SU-DHL-6 (cell line): ENCODE data around the gene NOTCH4.

Experiments
- H2AFZ ChIP-seq: fragments of 200-600 bp; sonication (generic); 2 replicates; pipeline ENCODE4 v1.6.1; 2014; ENCODE audit warnings: low read depth, mild to moderate bottlenecking, moderate library complexity, mixed read lengths, antibody characterized with exemption, low read length; ENCODE audit not compliant: severe bottlenecking
- H3F3A ChIP-seq: fragments of 200-600 bp; shearing (Covaris generic); 2 replicates; pipeline ENCODE4 v1.6.0; 2016; ENCODE audit warnings: antibody characterized with exemption, mild to moderate bottlenecking; ENCODE audit not compliant: insufficient read depth
- H3K27ac ChIP-seq: fragments of 200-600 bp; sonication (generic); 2 replicates; pipeline ENCODE4 v1.5.1; 2016; ENCODE audit warnings: low read depth, mild to moderate bottlenecking, low read length, moderate library complexity, mixed read lengths
- H3K27me3 ChIP-seq: fragments of 200-600 bp; sonication (generic), shearing (Covaris generic); 2 replicates; pipeline ENCODE4 v1.6.0; 2014; ENCODE audit warnings: mild to moderate bottlenecking, low read length
- H3K36me3 ChIP-seq: fragments of 200-600 bp; sonication (generic); 2 replicates; pipeline ENCODE4 v1.6.1; 2014; ENCODE audit warnings: mild to moderate bottlenecking, low read length, mixed read lengths
- H3K4me2 ChIP-seq: fragments of 300-600, 200-600 bp; shearing (Covaris generic), sonication (generic); 2 replicates; pipeline ENCODE4 v1.6.0; 2014; ENCODE audit warnings: low read length, low read depth, mild to moderate bottlenecking; ENCODE audit not compliant: poor library complexity, severe bottlenecking
- H3K4me3 ChIP-seq: fragments of 200-600 bp; sonication (generic); 2 replicates; pipeline ENCODE4 v1.5.1; 2014; ENCODE audit warnings: antibody characterized with exemption, low read length, mild to moderate bottlenecking, mixed read lengths; ENCODE audit not compliant: insufficient read depth, poor library complexity, severe bottlenecking
- H3K79me2 ChIP-seq: fragments of 200-600 bp; sonication (generic); 2 replicates; pipeline ENCODE4 v1.6.1; 2014; ENCODE audit warnings: mild to moderate bottlenecking, low read length, moderate library complexity; ENCODE audit not compliant: insufficient read depth
- H3K9ac ChIP-seq: fragments of 200-600 bp; sonication (generic); 2 replicates; pipeline ENCODE4 v1.7.0; 2014; ENCODE audit warnings: mild to moderate bottlenecking, low read length
- H3K9me2 ChIP-seq: fragments of 200-600 bp; sonication (generic); replicated peaks from 2 replicates; pipeline ENCODE4 v1.6.1; 2014; ENCODE audit warnings: low read length; ENCODE audit not compliant: insufficient read depth
- H3K9me3 ChIP-seq: fragments of 200-600 bp; sonication (generic); 2 replicates; pipeline ENCODE4 v1.6.1; 2014; ENCODE audit warnings: low read length, mixed read lengths; ENCODE audit not compliant: insufficient read depth
- H4K20me1 ChIP-seq: fragments of 200-600 bp; sonication (generic); 2 replicates; pipeline ENCODE4 v1.6.1; 2014; ENCODE audit warnings: low read depth, mild to moderate bottlenecking, antibody characterized with exemption, low read length, moderate library complexity, mixed read lengths
- CTCF ChIP-seq: fragments of 200-600 bp; sonication (generic); IDR thresholded peaks from one replicate; pipeline ENCODE4 v1.5.1; 2017; ENCODE audit warnings: antibody characterized with exemption, mild to moderate bottlenecking, low read length, moderate library complexity; ENCODE audit not compliant: insufficient read depth, poor library complexity, severe bottlenecking
- EZH2phosphoT487 ChIP-seq: fragments of 200-600 bp; sonication (generic), shearing (Covaris generic); conservative IDR thresholded peaks from 2 replicates; pipeline ENCODE4 v1.6.1; 2018; ENCODE audit warnings: mild to moderate bottlenecking, antibody characterized with exemption, low read length, moderate library complexity, mixed read lengths

The NOTCH4 gene

GRCh38 chr6:32167154-32167760 is 56.6 kb downstream of the NOTCH4 start:
- H3K4me3 ChIP-seq = no peak overlapping the region
- no peaks in the 10 kb centered on the region for H3K27me3 ChIP-seq
- H3F3A ChIP-seq = no peaks in the 10 kb centered on the region
- H3K9me3 ChIP-seq = no peaks in the 10 kb centered on the region
- no peak overlapping the region for H2AFZ ChIP-seq
- no peak overlapping the region for H3K27ac ChIP-seq
- no peaks in the 10 kb centered on the region for H3K36me3 ChIP-seq
- no peak overlapping the region for H3K4me2 ChIP-seq
- no peaks in the 10 kb centered on the region for H4K20me1 ChIP-seq
- no peaks in the 10 kb centered on the region for H3K79me2 ChIP-seq
- no peaks in the 10 kb centered on the region for H3K9me2 ChIP-seq
- no peak overlapping the region for H3K9ac ChIP-seq
- no peak for TF ChIP-seq CTCF
- no peak for TF ChIP-seq EZH2phosphoT487

- H3K9ac ChIP-seq = no peak overlapping the region
- no peak overlapping the region for H3K27ac ChIP-seq
- H3K36me3 ChIP-seq = no peaks in the 10 kb centered on the region
- H3K9me3 ChIP-seq = no peaks in the 10 kb centered on the region
- no peak for TF ChIP-seq CTCF
- no peak for TF ChIP-seq EZH2phosphoT487
- H3K4me3 ChIP-seq = no peak overlapping the region
- H3K27me3 ChIP-seq = no peaks in the 10 kb centered on the region
- no peaks in the 10 kb centered on the region for H3K9me2 ChIP-seq
- H3K4me2 ChIP-seq = no peak overlapping the region
- H3K79me2 ChIP-seq = no peaks in the 10 kb centered on the region
- H4K20me1 ChIP-seq = no peaks in the 10 kb centered on the region
- H3F3A ChIP-seq = no peaks in the 10 kb centered on the region
- no peak overlapping the region for H2AFZ ChIP-seq
Observed at GRCh38 chr6:32166411-32167061, 57.3 kb downstream of the NOTCH4 start.

- no peaks in the 10 kb centered on the region for H3K27me3 ChIP-seq
- H3K79me2 ChIP-seq = no peaks in the 10 kb centered on the region
- no peak within 1 kb of the TSS for H3K4me2 ChIP-seq
- no peak within 1 kb of the TSS for H3K27ac ChIP-seq
- H2AFZ ChIP-seq = no peak within 1 kb of the TSS
- TF ChIP-seq EZH2phosphoT487 (no peak), CTCF (no peak)
- H3F3A ChIP-seq = no peaks in the 10 kb centered on the region
- no peaks in the 10 kb centered on the region for H3K36me3 ChIP-seq
- no peak within 1 kb of the TSS for H3K9ac ChIP-seq
- H3K9me2 ChIP-seq = no peaks in the 10 kb centered on the region
- H4K20me1 ChIP-seq = no peaks in the 10 kb centered on the region
- H3K9me3 ChIP-seq = no peaks in the 10 kb centered on the region
- H3K4me3 ChIP-seq = no peak within 1 kb of the TSS
Observed at GRCh38 chr6:32164295-32164694, 59.6 kb downstream of the NOTCH4 start, which contains the start of gene EGFL8. EGFL8 (plus strand) TSS chr6:32164595; CDS start chr6:32166166, 1,571 bp downstream.
